HepG2 (cell line): ENCODE results near the gene UCP2. TPM values are rescaled to one million over a fixed set of nuclear protein-coding genes. Genes with fewer than 3 reads are reported as not detected.

Source experiments
- ATAC-seq: fragments of 200-7000 bp; cut with Tn5 transposase; 3 replicates; pipeline ENCODE4 v1.9.1; 2020; ENCODE audit warnings: mild to moderate bottlenecking, moderate library complexity
- BruUV-seq: library from RNA; stranded (reverse); fragments of 400-500 nt; replicated peaks from 2 replicates; lab custom pipeline; 2021; lab: Mats Ljungman, UMichigan
- CTCF ChIA-PET: fragments of 300-600 bp; formaldehyde crosslinking; extraction: SDS; loops from one replicate; lab custom pipeline; 2021; ENCODE audit warnings: low total read pairs, inconsistent platforms, low intra/inter-chr PET ratio; lab: Yijun Ruan, JAX
- POLR2A ChIA-PET: fragments of 350-600 bp; sonication (Branson Sonifier 250); formaldehyde crosslinking; loops from one replicate; lab custom pipeline; 2020; ENCODE audit warnings: antibody characterized with exemption, inconsistent platforms; lab: Yijun Ruan, JAX
- DNase-seq: peaks from one replicate; pipeline ENCODE4 v3.0.0-alpha.2; 2015; ENCODE audit warnings: low spot score
- FAIRE-seq: peaks from 3 replicates; lab custom pipeline; 2011; peaks lifted over from hg19 to GRCh38; lab: Jason Lieb, UNC
- H2AFZ ChIP-seq: one replicate; pipeline ENCODE4 v1.6.1; 2011; ENCODE audit warnings: low read length, inconsistent platforms
- H3K27ac ChIP-seq: fragments of 300-600 bp; 3 replicates; pipeline ENCODE4 v1.8.0; 2011; ENCODE audit warnings: mixed run types, mild to moderate bottlenecking, mixed read lengths, low read length, inconsistent platforms; ENCODE audit not compliant: insufficient read depth; ENCODE audit errors: extremely low read length
- H3K27me3 ChIP-seq, 2 experiments: fragments of 200-600 bp in 1 of 2; 2 replicates in 1 of 2; 3 replicates in 1 of 2; pipeline versions ENCODE4 v1.6.0 to v1.8.0; 2011; ENCODE audit warnings: low read length in 2 of 2, mild to moderate bottlenecking in 2 of 2, moderate library complexity in 2 of 2, inconsistent platforms in 1 of 2; ENCODE audit not compliant: insufficient read depth in 2 of 2, control insufficient read depth in 1 of 2
- H3K36me3 ChIP-seq, 2 experiments: fragments of 200-600 bp in 1 of 2; replicated peaks in 1 of 2; 2 replicates in 1 of 2; 3 replicates in 1 of 2; pipeline versions ENCODE4 v1.5.1 to v1.8.0; 2011; ENCODE audit warnings: low read length in 2 of 2, inconsistent platforms in 1 of 2; ENCODE audit not compliant: insufficient read depth in 2 of 2, control insufficient read depth in 1 of 2
- H3K4me1 ChIP-seq: 2 replicates; pipeline ENCODE4 v1.5.1; 2012; ENCODE audit warnings: low read length, inconsistent platforms; ENCODE audit not compliant: insufficient read depth
- H3K4me2 ChIP-seq: 2 replicates; pipeline ENCODE4 v1.6.0; 2011; ENCODE audit warnings: low read depth, low read length, inconsistent platforms
- H3K4me3 ChIP-seq, 3 experiments: fragments of 200-600 bp in 1 of 3; sonication (generic), shearing (Covaris generic) in 1 of 3; replicated peaks in 1 of 3; 2 replicates each; pipeline ENCODE4 v1.5.1; 2011 to 2016; ENCODE audit warnings: low read length in 3 of 3, inconsistent platforms in 2 of 3, low read depth in 2 of 3, mild to moderate bottlenecking in 2 of 3, control low read depth in 1 of 3, mixed read lengths in 1 of 3; ENCODE audit not compliant: insufficient read depth in 1 of 3
- H3K79me2 ChIP-seq: one replicate; pipeline ENCODE4 v1.6.1; 2011; ENCODE audit warnings: low read length, inconsistent platforms; ENCODE audit not compliant: insufficient read depth
- H3K9ac ChIP-seq: 2 replicates; pipeline ENCODE4 v1.6.0; 2011; ENCODE audit warnings: mild to moderate bottlenecking, low read depth, low read length, inconsistent platforms; ENCODE audit not compliant: insufficient read depth
- H3K9me3 ChIP-seq: 2 replicates; pipeline ENCODE4 v1.5.1; 2012; ENCODE audit warnings: mild to moderate bottlenecking, low read length
- H4K20me1 ChIP-seq: 2 replicates; pipeline ENCODE4 v1.6.0; 2011; ENCODE audit warnings: inconsistent platforms, mild to moderate bottlenecking, low read length, moderate library complexity; ENCODE audit not compliant: insufficient read depth
- FOXO4 ChIP-seq: sonication (generic); formaldehyde crosslinking; conservative IDR thresholded peaks from 2 replicates; pipeline ENCODE4 v1.8.1; 2023; ENCODE audit warnings: missing genetic modification reagents
- HINFP ChIP-seq: sonication (generic); formaldehyde crosslinking; IDR thresholded peaks from 2 replicates; pipeline ENCODE4 v1.4.0; 2020; ENCODE audit warnings: low read depth, mild to moderate bottlenecking, missing genetic modification reagents
- LCORL ChIP-seq, 2 experiments: fragments of 450-650 bp in 1 of 2; sonication (generic) in 1 of 2; formaldehyde crosslinking in 1 of 2; IDR thresholded peaks; 2 replicates each; pipeline versions ENCODE4 v1.5.0 to v1.6.1; 2017 to 2020; ENCODE audit warnings: antibody characterized with exemption in 1 of 2, missing genetic modification reagents in 1 of 2
- SETDB1 ChIP-seq: sonication (generic); formaldehyde crosslinking; IDR thresholded peaks from 2 replicates; pipeline ENCODE4 v1.5.1; 2020; ENCODE audit warnings: missing genetic modification reagents, mild to moderate bottlenecking, borderline replicate concordance
- USF2 ChIP-seq, 2 experiments: sonication (generic) in 1 of 2; formaldehyde crosslinking in 1 of 2; IDR thresholded peaks; 2 replicates each; pipeline versions ENCODE4 v1.5.1 to v1.6.1; 2011 to 2020; ENCODE audit warnings: borderline replicate concordance in 1 of 2, low read depth in 1 of 2, low read length in 1 of 2, mild to moderate bottlenecking in 1 of 2, missing genetic modification reagents in 1 of 2, moderate library complexity in 1 of 2
- ZNF17 ChIP-seq: sonication (generic); formaldehyde crosslinking; IDR thresholded peaks from 2 replicates; pipeline ENCODE4 v1.5.0; 2020; ENCODE audit warnings: mild to moderate bottlenecking, missing genetic modification reagents
- ZNF20 ChIP-seq: sonication (generic); formaldehyde crosslinking; IDR thresholded peaks from 2 replicates; pipeline ENCODE4 v1.4.0; 2020; ENCODE audit warnings: mild to moderate bottlenecking, moderate library complexity, missing genetic modification reagents
- ZNF547 ChIP-seq: sonication (generic); formaldehyde crosslinking; IDR thresholded peaks from 2 replicates; pipeline ENCODE4 v1.5.1; 2020; ENCODE audit warnings: mild to moderate bottlenecking, missing genetic modification reagents
- ZNF562 ChIP-seq: sonication (generic); formaldehyde crosslinking; IDR thresholded peaks from 2 replicates; pipeline ENCODE4 v1.8.0; 2022; ENCODE audit warnings: missing genetic modification reagents, borderline replicate concordance
- ZNF7 ChIP-seq: IDR thresholded peaks from 2 replicates; pipeline ENCODE4 v1.6.1; 2016; ENCODE audit warnings: missing biosample characterization, missing genetic modification reagents
- ZNF781 ChIP-seq: sonication (generic); formaldehyde crosslinking; IDR thresholded peaks from 2 replicates; pipeline ENCODE4 v1.5.1; 2020; ENCODE audit warnings: borderline replicate concordance, mild to moderate bottlenecking, missing genetic modification reagents; ENCODE audit errors: not compliant biosample characterization
- WGBS: methylation state at CpG from one replicate; pipeline ENCODE4 v1.1.6; 2017; ENCODE audit warnings: low lambda C conversion rate; 5-methylcytosine and 5-hydroxymethylcytosine counted together
- in situ Hi-C: cut with HindIII; loops from 2 replicates; pipeline ENCODE4 v1.10.0; 2017; ENCODE audit warnings: low pct_unique_long_range_greater_than_20kb; ENCODE audit not compliant: extremely low pct_ligation_motif_present
- intact Hi-C: fragments of 100-400 bp; cut with micrococcal nuclease; formaldehyde crosslinking; loops from one replicate; pipeline ENCODE4 v1.10.0; 2022; ENCODE audit not compliant: unreplicated experiment
- polyA plus RNA-seq, 8 experiments: library from polyadenylated mRNA; depleted of rRNA in 3 of 8; stranded (reverse) in 7 of 8; unstranded in 1 of 8; fragments of >200 nt; fragmentation: Illumina TruSeq in 4 of 8; extraction: Trizol in 4 of 8; gene quantifications; 2 replicates each; pipeline versions ENCODE4 v1.2.1 to v1.2.3, GENCODE V29; 2011 to 2016; ENCODE audit warnings: low read depth in 4 of 8, missing spikeins in 1 of 8, mixed read lengths in 1 of 8; ENCODE audit not compliant: insufficient read depth in 1 of 8
- total RNA-seq, 5 experiments: library from RNA; depleted of rRNA; stranded (reverse); fragments of >200 nt; fragmentation: Illumina TruSeq; extraction: Trizol; gene quantifications; 2 replicates each; pipeline ENCODE4 v1.2.3, GENCODE V29; 2016; ENCODE audit warnings: low read depth in 1 of 5
- TF ChIP-seq, protein P1 (sequence below): sonication (generic); formaldehyde crosslinking; IDR thresholded peaks from 2 replicates; pipeline ENCODE4 v1.8.0; 2023; ENCODE audit warnings: mild to moderate bottlenecking, missing genetic modification reagents
- TF ChIP-seq, protein P2 (sequence below): sonication (generic); formaldehyde crosslinking; IDR thresholded peaks from 2 replicates; pipeline ENCODE4 v1.8.1; 2023; ENCODE audit warnings: mild to moderate bottlenecking, inconsistent platforms, moderate library complexity, missing genetic modification reagents, borderline replicate concordance

UCP2 gene
- total and polyA plus RNA-seq, 2 of the 13 experiments (the other 11 are each of a cell fraction or from before 2014, with no cell fraction given), result 2.7 to 3.2 TPM

DNA sequence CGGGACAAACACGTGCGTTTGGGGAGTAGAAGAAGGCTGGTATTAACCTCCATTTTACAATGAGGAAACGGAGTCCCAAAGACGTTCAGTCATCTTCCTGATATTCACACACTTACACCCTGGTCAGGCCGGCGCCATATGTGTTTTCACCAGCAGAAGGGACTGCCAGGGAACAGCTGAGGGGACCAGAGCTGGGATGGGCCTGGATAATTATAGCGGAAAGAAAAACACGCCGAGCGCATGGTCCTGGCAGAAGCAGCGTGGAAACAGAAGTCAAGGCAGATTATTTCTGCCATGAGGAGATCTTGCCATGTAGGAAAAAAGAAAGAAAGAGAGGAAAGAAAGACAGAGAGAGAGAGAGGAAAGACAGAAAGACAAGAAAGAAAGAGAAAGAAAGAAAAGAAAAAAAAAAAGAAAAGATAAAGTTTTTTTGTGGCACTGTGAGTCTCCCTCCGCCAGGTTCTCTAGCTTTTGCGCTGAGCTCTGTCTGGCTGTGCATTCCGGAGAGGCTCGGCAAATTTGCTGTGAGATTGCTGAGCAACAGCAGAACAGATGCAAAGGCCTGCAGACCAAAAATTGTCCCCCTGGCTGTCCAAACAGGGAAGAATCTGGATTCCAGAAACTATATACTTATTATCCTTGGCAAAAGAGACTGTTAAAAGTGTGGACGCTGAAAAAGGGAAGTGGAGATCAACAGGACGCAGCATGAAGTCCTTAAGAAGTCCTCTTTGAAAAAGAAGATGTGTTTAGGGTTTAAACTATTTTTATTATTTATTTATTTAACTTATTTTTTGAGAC, 1.3 kb upstream of the UCP2 start:
- WGBS, result 49% methylated on average over 18 of the region's 18 CpGs
- peaks cover 0 to 9% of the 10 kb centered on the region in 2 experiments; a peak in 1 of 5 replicates for H3K36me3 ChIP-seq
- DNase-seq, result no peak
- no peak for FAIRE-seq
- intact Hi-C loops, result no loop called here
- H3K27ac ChIP-seq, result peak overlapping the region; percentile 91
- H3K9me3 ChIP-seq, result no peaks in the 10 kb centered on the region
- ATAC-seq, result peak; percentile 8
- H3K4me3 ChIP-seq, result peak overlapping the region; percentile 71 to 93 (median 86); a peak in 5 of 6 replicates
- peak overlapping the region; percentile 76 for H3K9ac ChIP-seq
- in situ Hi-C loops, result no loop called here
- CTCF ChIA-PET, result no interaction called here
- peaks cover 60% of the 10 kb centered on the region for H3K4me1 ChIP-seq
- no peaks in the 10 kb centered on the region for H4K20me1 ChIP-seq
- peak overlapping the region; percentile 100 for H3K4me2 ChIP-seq
- POLR2A ChIA-PET, result interaction anchor here (1.4 to 4.9 kb wide), 3 partner anchors 11 to 35 kb away, joined by 3 to 32 read pairs (median 7); no protein-coding TSS in a partner anchor
- BruUV-seq, result TSS peak; percentile 93
- peak overlapping the region; percentile 42 for H2AFZ ChIP-seq
- H3K79me2 ChIP-seq, result peaks cover 3% of the 10 kb centered on the region
- no peaks in the 10 kb centered on the region for H3K27me3 ChIP-seq
- TF ChIP-seq HINFP (CRISPR knock-in tag), result peak; percentile 24; the same call in 1 of the 2 replicates
- TF ChIP-seq ZNF562 (CRISPR knock-in tag), result 0 out of 2 replicates have a peak, but pooled peaks have one; percentile 5
- TF ChIP-seq ZNF7 (CRISPR knock-in tag), result 0 out of 2 replicates have a peak, but pooled peaks have one; percentile 28
- TF ChIP-seq ZNF17 (CRISPR knock-in tag), result 0 out of 2 replicates have a peak, but pooled peaks have one; percentile 6
- TF ChIP-seq, protein P1, sequence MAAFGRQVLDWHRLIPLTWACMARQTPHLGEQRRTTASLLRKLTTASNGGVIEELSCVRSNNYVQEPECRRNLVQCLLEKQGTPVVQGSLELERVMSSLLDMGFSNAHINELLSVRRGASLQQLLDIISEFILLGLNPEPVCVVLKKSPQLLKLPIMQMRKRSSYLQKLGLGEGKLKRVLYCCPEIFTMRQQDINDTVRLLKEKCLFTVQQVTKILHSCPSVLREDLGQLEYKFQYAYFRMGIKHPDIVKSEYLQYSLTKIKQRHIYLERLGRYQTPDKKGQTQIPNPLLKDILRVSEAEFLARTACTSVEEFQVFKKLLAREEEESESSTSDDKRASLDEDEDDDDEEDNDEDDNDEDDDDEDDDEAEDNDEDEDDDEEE (CRISPR knock-in tag), result 0 out of 2 replicates have a peak, but pooled peaks have one; percentile 9
- TF ChIP-seq FOXO4 (CRISPR knock-in tag), result no peak
- peak; percentile 14 for TF ChIP-seq ZNF781 (CRISPR knock-in tag)
- TF ChIP-seq SETDB1 (CRISPR knock-in tag), result no peak
- TF ChIP-seq LCORL (IDR thresholded peaks at IDR 0.05), result no peak
- TF ChIP-seq LCORL (CRISPR knock-in tag; IDR thresholded peaks at IDR 0.05), result peak; percentile 2; the same call in 1 of the 2 replicates
- 0 out of 2 replicates have a peak, but pooled peaks have one; percentile 2 for TF ChIP-seq ZNF547 (CRISPR knock-in tag)
- no peak for TF ChIP-seq USF2 (IDR thresholded peaks at IDR 0.05; ENCODE audit: low read depth, low read length)
- peak; percentile 42; the same call in 1 of the 2 replicates for TF ChIP-seq USF2 (CRISPR knock-in tag; IDR thresholded peaks at IDR 0.05; ENCODE audit: borderline replicate concordance)
- TF ChIP-seq ZNF20 (CRISPR knock-in tag), result no peak
- TF ChIP-seq, protein P2, sequence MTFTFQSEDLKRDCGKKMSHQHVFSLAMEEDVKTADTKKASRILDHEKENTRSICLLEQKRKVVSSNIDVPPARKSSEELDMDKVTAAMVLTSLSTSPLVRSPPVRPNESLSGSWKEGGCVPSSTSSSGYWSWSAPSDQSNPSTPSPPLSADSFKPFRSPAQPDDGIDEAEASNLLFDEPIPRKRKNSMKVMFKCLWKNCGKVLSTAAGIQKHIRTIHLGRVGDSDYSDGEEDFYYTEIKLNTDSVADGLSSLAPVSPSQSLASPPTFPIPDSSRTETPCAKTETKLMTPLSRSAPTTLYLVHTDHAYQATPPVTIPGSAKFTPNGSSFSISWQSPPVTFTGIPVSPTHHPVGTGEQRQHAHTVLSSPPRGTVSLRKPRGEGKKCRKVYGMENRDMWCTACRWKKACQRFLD (CRISPR knock-in tag), result 0 out of 2 replicates have a peak, but pooled peaks have one; percentile 38
